ENCODE results near the gene PMVK. TPM values are rescaled to one million over a fixed set of nuclear protein-coding genes. Genes with fewer than 3 reads are reported as not detected.

PMVK gene
- polyA plus RNA-seq, 3 donors, result 17.2 to 43.2 (median 41.9) TPM

DNA sequence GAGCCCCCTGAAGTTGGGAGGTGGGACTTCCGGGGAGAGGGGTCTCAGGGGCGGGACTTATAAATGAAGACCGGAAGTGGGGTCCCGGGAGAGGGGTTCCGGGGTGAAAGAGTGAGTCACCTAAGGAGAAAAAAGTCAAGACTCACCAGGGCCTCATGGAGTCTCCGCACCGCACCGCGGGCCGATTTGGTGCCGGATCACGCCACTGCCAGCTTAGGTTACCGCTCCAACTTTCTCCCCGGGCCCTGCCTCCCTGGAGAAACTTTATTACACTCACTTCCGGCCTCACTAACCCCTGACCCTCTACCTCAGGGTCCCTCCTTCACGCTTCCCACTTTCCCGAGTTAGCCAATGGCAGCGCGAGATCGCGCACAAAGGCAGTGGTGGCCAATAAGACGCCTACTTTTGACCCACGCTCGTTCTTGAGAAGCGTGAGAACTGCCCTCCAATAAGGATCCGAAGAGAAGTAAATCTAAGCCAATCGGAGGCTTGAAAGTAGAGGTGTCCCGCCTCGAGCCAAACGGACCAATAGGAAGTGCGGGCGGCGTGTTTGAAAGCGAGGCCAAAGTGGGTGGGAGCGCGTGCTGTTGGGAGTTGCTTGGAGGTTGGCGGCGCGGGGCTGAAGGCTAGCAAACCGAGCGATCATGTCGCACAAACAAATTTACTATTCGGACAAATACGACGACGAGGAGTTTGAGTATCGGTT, 37.7 kb upstream of the PMVK start, which contains the start of gene CKS1B:
TSS of gene CKS1B (plus strand) at position 580 of the 706 bp plus-strand sequence. CDS start at position 645, 65 bp downstream.
- peaks cover 0 to 9% of the 10 kb centered on the region in 2 donors for H3K36me3 ChIP-seq (replicated peaks in 1 of 2; ENCODE audit: control insufficient read depth in 1 of 2, insufficient read depth in 2 of 2, low read length in 2 of 2)
- H3K4me2 ChIP-seq (replicated peaks; ENCODE audit: extremely low read depth, low read length, poor library complexity, severe bottlenecking), result peak within 1 kb of the TSS; percentile 99
- H3K27me3 ChIP-seq (ENCODE audit: control insufficient read depth in 2 of 2, insufficient read depth in 2 of 2, low read length in 2 of 2), result no peaks in the 10 kb centered on the region
- Mint-ChIP-seq H3K4me3 (no peak within 1 kb of the TSS), H3K9me3 (no peaks in the 10 kb centered on the region), H3K27me3 (ENCODE audit: low read depth in 3 of 3) (peaks cover 0 to 3% (median 0%) of the 10 kb centered on the region in 3 donors), H3K27ac (no peak within 1 kb of the TSS), H3K4me1 (peaks cover 42% of the 10 kb centered on the region), H3K36me3 (peaks cover 14 to 23% of the 10 kb centered on the region in 2 donors)
- H3K9me3 ChIP-seq (replicated peaks in 1 of 2; ENCODE audit: control insufficient read depth in 1 of 2, insufficient read depth in 1 of 2, low read length in 2 of 2), result no peaks in the 10 kb centered on the region
- H4K20me1 ChIP-seq (ENCODE audit: insufficient read depth, low read length), result peaks cover 41% of the 10 kb centered on the region
- peak within 1 kb of the TSS; percentile 89 for H2AFZ ChIP-seq (ENCODE audit: insufficient read depth, low read depth, low read length, poor library complexity, severe bottlenecking)
- peak within 1 kb of the TSS; percentile 94 to 98 for H3K27ac ChIP-seq (ENCODE audit: low read depth in 1 of 2, low read length in 2 of 2)
- DNase-seq, result peak; percentile 99 to 100 (median 100)
- H3K4me3 ChIP-seq (replicated peaks in 1 of 3; ENCODE audit: low read depth in 2 of 3, low read length in 3 of 3), result peak within 1 kb of the TSS; percentile 61 to 95 (median 92)
- peaks cover 82% of the 10 kb centered on the region for H3K79me2 ChIP-seq (ENCODE audit: insufficient read depth, low read length)
- peaks cover 49 to 56% of the 10 kb centered on the region in 2 donors for H3K4me1 ChIP-seq (ENCODE audit: control insufficient read depth in 1 of 2, insufficient read depth in 2 of 2, low read length in 2 of 2)
- under 1% methylated on average over 37 of the region's 47 CpGs for WGBS (ENCODE audit: insufficient coverage)
- intact Hi-C loops (cut with micrococcal nuclease), result loop anchor here (5.0 kb wide), 3 partner anchors 33 to 88 kb away; partner anchors contain the start of gene EFNA4 (in 1 of the 2)
- H3K9ac ChIP-seq (ENCODE audit: insufficient read depth, low read length, poor library complexity, severe bottlenecking), result peak within 1 kb of the TSS; percentile 82
- TF ChIP-seq, protein P1, sequence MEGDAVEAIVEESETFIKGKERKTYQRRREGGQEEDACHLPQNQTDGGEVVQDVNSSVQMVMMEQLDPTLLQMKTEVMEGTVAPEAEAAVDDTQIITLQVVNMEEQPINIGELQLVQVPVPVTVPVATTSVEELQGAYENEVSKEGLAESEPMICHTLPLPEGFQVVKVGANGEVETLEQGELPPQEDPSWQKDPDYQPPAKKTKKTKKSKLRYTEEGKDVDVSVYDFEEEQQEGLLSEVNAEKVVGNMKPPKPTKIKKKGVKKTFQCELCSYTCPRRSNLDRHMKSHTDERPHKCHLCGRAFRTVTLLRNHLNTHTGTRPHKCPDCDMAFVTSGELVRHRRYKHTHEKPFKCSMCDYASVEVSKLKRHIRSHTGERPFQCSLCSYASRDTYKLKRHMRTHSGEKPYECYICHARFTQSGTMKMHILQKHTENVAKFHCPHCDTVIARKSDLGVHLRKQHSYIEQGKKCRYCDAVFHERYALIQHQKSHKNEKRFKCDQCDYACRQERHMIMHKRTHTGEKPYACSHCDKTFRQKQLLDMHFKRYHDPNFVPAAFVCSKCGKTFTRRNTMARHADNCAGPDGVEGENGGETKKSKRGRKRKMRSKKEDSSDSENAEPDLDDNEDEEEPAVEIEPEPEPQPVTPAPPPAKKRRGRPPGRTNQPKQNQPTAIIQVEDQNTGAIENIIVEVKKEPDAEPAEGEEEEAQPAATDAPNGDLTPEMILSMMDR (IDR thresholded peaks at IDR 0.05), result no peak

GRCh38 chr1:154973344-154974101, 37.0 kb upstream of the PMVK start:
- WGBS (ENCODE audit: insufficient coverage), result under 1% methylated on average over 24 of the region's 37 CpGs
- H3K27me3 ChIP-seq (ENCODE audit: control insufficient read depth in 2 of 2, insufficient read depth in 2 of 2, low read length in 2 of 2), result no peaks in the 10 kb centered on the region
- Mint-ChIP-seq H3K4me1 (peaks cover 42% of the 10 kb centered on the region), H3K27me3 (ENCODE audit: low read depth in 3 of 3) (peaks cover 0 to 3% (median 0%) of the 10 kb centered on the region in 3 donors), H3K36me3 (peaks cover 20 to 28% of the 10 kb centered on the region in 2 donors), H3K4me3 (no peak overlapping the region), H3K9me3 (no peaks in the 10 kb centered on the region), H3K27ac (no peak overlapping the region)
- no peaks in the 10 kb centered on the region for H3K9me3 ChIP-seq (replicated peaks in 1 of 2; ENCODE audit: control insufficient read depth in 1 of 2, insufficient read depth in 1 of 2, low read length in 2 of 2)
- TF ChIP-seq, protein P1 (IDR thresholded peaks at IDR 0.05), result no peak
- intact Hi-C loops (cut with micrococcal nuclease), result loop anchor here (5.0 kb wide), 3 partner anchors 34 to 89 kb away; partner anchors contain the start of gene EFNA4 (in 1 of the 2)
- DNase-seq, result peak; percentile 91 to 97 (median 94)
- H3K9ac ChIP-seq (ENCODE audit: insufficient read depth, low read length, poor library complexity, severe bottlenecking), result peak overlapping the region; percentile 82
- H2AFZ ChIP-seq (ENCODE audit: insufficient read depth, low read depth, low read length, poor library complexity, severe bottlenecking), result no peak overlapping the region
- H3K36me3 ChIP-seq (replicated peaks in 1 of 2; ENCODE audit: control insufficient read depth in 1 of 2, insufficient read depth in 2 of 2, low read length in 2 of 2), result peaks cover 5 to 16% of the 10 kb centered on the region in 2 donors
- H4K20me1 ChIP-seq (ENCODE audit: insufficient read depth, low read length), result peaks cover 48% of the 10 kb centered on the region
- peak overlapping the region; percentile 94 to 98 for H3K27ac ChIP-seq (ENCODE audit: low read depth in 1 of 2, low read length in 2 of 2)
- peaks cover 49 to 56% of the 10 kb centered on the region in 2 donors for H3K4me1 ChIP-seq (ENCODE audit: control insufficient read depth in 1 of 2, insufficient read depth in 2 of 2, low read length in 2 of 2)
- peaks cover 87% of the 10 kb centered on the region for H3K79me2 ChIP-seq (ENCODE audit: insufficient read depth, low read length)
- peak overlapping the region; percentile 61 to 92 (median 64) for H3K4me3 ChIP-seq (replicated peaks in 1 of 3; ENCODE audit: low read depth in 2 of 3, low read length in 3 of 3)
- peak overlapping the region; percentile 99 for H3K4me2 ChIP-seq (replicated peaks; ENCODE audit: extremely low read depth, low read length, poor library complexity, severe bottlenecking)
